GM13976 (cell line): ENCODE data around the gene AS3MT.

Experiments
- DNase-seq: peaks from one replicate; pipeline ENCODE4 v3.0.0; 2012; ENCODE audit warnings: low spot score
- in situ Hi-C: fragments of 300-500 bp; cut with MboI; formaldehyde crosslinking; loops from one replicate; pipeline ENCODE4 v1.12.0; 2022; ENCODE audit warnings: low sequenced_read_pairs, mixed read lengths, inconsistent platforms; ENCODE audit not compliant: unreplicated experiment
- TF ChIP-seq, protein P1 (sequence below): IDR thresholded peaks from 2 replicates; pipeline ENCODE4 v1.5.1; 2012; ENCODE audit warnings: borderline replicate concordance, mild to moderate bottlenecking; ENCODE audit not compliant: insufficient read depth; ENCODE audit errors: extremely low read depth, missing control alignments, control extremely low read depth

The AS3MT gene

DNA sequence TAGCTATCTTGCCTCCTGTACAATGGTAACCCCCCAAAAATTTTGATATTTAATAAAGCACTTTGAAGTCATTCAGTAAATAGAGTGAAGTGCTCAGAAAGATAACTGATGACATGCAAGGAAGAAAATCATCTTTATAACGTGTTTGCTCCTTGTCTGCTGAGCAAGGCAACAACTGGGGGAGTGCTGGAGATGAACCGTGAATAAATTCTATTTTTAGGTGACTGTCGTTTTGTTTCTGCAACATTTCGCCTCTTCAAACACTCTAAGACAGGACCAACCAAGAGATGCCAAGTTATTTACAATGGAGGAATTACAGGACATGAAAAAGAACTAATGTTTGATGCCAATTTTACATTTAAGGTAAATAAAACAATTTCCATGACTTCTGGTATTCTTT, 9.4 kb downstream of the AS3MT start:
- TF ChIP-seq, protein P1, sequence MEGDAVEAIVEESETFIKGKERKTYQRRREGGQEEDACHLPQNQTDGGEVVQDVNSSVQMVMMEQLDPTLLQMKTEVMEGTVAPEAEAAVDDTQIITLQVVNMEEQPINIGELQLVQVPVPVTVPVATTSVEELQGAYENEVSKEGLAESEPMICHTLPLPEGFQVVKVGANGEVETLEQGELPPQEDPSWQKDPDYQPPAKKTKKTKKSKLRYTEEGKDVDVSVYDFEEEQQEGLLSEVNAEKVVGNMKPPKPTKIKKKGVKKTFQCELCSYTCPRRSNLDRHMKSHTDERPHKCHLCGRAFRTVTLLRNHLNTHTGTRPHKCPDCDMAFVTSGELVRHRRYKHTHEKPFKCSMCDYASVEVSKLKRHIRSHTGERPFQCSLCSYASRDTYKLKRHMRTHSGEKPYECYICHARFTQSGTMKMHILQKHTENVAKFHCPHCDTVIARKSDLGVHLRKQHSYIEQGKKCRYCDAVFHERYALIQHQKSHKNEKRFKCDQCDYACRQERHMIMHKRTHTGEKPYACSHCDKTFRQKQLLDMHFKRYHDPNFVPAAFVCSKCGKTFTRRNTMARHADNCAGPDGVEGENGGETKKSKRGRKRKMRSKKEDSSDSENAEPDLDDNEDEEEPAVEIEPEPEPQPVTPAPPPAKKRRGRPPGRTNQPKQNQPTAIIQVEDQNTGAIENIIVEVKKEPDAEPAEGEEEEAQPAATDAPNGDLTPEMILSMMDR: no peak
- in situ Hi-C loops: no loop called here
- no peak for DNase-seq

DNA sequence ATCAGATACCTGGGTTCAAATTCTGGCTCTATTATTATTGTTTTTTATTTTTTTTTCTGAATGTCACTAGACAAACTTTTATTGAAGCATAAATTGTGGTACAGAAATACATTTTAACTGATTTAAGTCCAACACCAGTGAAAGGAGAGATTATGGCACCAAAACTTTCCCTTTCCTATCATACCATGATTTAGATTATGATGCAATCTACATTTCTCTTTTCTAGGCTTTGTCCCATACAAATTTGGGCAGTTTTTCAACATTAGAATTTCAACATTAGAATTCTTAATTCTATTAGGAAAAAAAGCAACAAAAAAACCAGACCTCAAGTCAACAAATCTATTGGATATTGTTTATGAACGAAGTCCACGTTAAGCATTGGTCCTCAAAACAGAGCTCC, 11.0 kb downstream of the AS3MT start:
- in situ Hi-C loops: no loop called here
- TF ChIP-seq, protein P1: no peak
- DNase-seq: no peak

DNA sequence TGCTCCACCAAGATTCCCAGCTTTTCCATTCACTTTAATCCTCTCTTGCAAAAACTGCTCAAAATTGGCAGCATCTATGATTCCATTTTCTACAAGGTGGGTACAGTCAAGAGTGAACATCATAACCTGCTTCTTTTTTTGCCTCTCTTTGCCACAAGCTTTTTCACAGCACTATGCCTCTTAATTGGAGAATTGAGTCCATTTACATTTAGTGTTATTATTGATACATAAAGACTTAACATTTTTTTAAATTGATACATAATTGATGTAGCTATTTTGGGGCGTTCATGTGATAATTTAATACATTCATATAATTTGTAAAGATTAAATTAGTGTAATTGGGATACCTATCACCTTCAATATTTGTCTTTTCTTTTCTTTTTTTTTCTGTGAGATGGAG, 18.8 kb downstream of the AS3MT start:
- DNase-seq: no peak
- in situ Hi-C loops: no loop called here
- TF ChIP-seq, protein P1: no peak

GRCh38 chr10:102894466-102895213, 25.4 kb downstream of the AS3MT start:
- DNase-seq: no peak
- in situ Hi-C loops: no loop called here
- TF ChIP-seq, protein P1: no peak

- TF ChIP-seq, protein P1: no peak
- in situ Hi-C loops: loop anchor here (10.0 kb wide), 1 partner anchor 175 kb away; no protein-coding TSS in a partner anchor
Observed at GRCh38 chr10:102900006-102900405, 30.7 kb downstream of the AS3MT start.

GRCh38 chr10:102904346-102904745, 35.1 kb downstream of the AS3MT start:
- TF ChIP-seq, protein P1: no peak
- in situ Hi-C loops: loop anchor here (10.0 kb wide), 1 partner anchor 180 kb away; no protein-coding TSS in a partner anchor
- DNase-seq: no peak

More at GRCh38 chr10:102900006-102900405, 30.7 kb downstream of the AS3MT start:
- DNase-seq: no peak
